HG03432 (cell line): Measurements from ENCODE around the gene BPI.
"Not testable (repeated sequence)": the region's sequence is repeated elsewhere in the genome, so short reads cannot be mapped to it uniquely, and the experiment has no call there.

Source experiments
- ATAC-seq: cut with Tn5 transposase; IDR thresholded peaks from one replicate; pipeline ENCODE4 v1.9.1; 2021; ENCODE audit warnings: mild to moderate bottlenecking, moderate library complexity; ENCODE audit not compliant: unreplicated experiment

The BPI gene

DNA sequence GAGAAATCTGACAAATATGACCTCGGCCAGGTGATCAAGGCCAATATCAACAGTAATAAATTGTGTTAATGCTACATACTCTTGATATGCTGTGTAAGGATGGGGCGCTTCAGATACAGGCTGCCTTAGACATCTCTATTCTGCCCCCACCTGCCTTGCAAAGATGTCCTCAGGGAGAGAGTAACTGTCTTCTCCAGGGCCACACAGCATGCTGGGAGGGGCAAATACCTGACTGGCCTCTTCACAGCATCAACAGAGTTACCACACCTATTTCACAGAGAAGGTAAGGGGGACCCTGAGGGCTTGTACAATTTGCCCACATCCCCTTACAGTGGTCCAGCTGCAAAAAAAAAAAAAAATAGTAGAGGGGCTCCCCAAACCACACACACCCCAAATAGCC, 26.3 kb upstream of the BPI start:
- ATAC-seq: no peak

DNA sequence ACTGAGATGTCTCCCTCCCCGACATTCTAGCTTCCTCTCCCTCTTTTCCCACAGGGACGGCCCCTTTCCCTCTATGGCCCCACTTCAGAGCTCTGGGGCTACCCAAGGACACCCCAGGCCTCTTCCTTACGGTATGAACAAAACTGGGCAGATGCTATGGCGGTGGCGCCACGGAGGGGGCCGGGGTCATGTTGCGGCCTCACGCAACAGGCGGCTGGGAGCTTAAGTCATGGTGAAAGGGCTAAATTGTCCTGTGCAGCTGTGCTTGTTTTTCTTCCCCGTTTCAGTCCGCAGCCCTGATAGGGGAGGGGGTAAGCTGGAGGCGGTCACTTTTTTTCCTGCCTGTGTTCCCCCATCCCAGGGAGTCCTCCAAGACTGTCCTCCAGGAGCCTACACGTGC, 25.8 kb upstream of the BPI start:
- no peak for ATAC-seq

DNA sequence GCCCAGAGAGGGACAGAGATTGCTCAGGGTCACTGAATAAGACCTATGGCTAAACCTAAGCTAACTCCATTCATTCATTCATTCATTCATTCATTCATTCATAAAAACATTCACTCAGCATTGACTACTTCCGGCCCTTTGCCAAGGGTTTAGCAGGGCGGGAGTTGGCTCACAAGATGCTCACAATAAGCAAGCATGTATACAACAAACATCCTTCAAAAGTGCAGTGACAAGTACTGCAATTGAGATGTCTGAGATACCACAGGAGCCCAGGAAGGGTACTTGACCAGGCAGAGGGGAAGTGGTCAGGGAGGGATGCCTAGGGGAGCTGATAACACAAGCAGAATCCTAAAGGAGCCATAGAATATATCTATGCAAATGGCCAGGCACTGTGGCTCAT, 25.2 kb upstream of the BPI start:
- no peak for ATAC-seq

DNA sequence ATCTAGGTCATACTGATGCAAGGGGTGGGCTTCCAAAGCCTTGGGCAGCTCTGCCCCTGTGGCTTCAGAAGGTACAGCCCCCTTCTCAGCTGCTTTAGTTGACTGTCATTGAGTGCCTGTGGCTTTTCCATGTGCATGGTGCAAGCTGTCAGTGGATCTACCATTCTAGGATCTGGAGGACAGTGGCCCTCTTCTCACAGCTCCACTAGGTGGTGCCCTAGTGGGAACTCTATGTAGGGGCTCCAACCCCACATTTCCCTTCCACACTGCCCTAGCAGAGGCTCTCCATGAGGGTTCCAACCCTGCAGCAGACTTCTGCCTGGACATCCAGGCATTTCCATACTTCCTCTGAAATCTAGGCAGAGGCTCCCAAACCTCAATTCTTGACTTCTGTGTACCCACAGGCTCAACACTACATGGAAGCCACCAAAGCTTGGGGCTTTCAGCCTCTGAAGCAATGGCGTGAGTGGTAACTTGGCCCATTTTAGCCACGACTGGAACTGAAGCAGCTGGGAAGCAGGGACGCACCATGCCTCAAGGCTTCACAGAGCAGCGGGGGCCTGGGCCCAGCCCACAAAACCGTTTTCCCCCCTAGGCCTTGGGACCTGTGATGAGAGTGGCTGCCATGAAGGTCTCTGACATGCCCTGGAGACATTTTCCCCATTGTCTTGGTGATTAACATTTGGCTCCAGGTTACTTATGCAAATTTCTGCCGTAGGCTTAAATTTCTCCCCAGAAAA, 22.6 kb upstream of the BPI start:
- ATAC-seq: not testable (repeated sequence)

DNA sequence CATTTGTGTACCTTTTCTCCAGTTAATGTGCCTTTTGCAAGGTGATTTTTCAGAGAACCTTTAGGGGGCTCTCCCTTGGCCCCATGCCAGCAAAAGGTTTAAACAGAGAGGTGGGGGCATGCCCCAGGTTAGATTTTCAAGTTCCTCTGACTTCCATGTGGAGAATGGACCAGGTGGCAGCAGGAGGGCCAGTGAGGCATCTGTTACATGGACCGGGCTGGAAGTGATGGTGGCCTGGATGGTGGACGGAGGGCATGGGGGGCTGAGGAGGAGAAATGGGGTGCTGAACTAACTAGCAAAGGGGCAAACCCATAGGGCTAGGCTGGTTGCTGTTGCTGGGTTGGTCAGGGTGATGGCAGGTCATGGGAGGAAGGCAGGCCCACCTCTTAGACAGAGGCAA, 20.7 kb upstream of the BPI start:
- ATAC-seq: no peak

- not testable (repeated sequence) for ATAC-seq
These were observed 19.8 kb upstream of the BPI start for GRCh38 chr20:38284066-38284650.

DNA sequence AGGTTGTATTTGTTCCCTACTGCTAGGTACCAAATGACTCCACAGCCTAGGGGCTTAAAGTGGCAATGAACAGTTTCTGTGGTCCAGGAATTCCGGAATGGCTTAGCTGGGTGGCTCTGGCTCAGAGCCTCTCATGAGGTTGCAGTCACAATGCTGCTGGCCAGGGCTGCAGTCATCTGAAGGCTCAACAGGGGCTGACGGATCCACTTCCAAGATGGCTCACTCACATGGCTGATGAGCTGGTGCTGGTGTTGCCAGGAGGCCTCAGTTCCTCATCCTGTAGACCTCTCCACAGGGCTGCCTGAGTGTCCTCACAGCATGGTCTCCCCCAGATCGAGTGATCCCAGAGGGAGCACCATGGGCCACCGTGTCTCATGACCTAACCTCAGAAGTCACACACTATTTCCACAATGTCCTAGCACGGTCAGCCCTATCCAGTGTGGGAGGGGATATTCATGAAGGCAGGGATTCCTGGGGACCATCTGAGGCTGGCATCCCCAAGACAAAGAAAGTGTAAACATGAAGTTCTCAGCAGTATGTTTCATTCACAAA, 19.0 kb upstream of the BPI start:
- ATAC-seq: no peak

DNA sequence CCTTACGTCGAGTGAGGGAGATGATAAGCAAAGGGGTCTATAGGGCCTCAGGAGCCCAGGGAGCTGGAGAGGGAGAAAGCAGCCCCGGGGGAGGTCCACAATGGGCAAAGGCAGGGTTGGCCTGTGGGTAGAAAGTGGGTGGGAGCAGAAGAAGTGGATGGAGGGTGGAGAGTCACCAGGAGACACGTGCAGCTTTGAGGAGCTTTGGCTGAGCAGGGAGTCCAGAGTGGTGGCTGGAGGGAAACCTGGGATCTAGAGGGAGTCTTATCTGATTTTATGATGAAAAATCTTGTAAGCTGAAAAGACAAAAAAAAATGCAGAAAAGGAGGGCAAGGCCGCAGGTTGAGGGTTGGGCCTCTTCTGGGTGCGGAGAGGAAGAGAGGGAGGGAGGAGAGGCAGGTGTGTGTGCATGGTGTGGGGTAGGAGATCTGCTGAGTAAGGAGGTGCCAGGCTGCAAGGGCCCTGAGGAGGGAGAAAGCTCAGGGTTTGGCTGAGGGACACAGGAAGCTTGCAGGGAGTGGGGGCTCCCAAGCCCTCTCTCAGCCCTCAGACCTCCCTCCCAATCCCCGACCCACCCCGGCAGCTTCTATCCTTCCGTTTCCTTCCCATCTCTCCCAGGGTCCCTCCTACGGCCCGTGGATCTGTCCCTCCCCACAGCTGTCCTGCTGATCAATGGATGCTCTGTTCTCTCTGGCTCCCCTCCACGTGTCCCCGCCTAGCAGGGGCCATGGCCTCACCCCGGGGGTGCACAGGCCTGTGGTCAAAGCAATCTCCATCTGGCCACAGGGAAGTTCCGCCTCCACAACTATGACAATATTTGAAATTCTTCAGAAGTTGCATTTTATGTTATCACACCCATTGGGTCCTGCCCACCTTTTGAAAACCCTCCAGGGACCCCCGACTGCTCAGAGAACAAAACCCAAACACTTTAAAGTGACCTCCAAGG, 17.1 kb upstream of the BPI start:
- ATAC-seq: no peak

- no peak for ATAC-seq
These were observed 12.8 kb upstream of the BPI start for GRCh38 chr20:38290829-38291814.

DNA sequence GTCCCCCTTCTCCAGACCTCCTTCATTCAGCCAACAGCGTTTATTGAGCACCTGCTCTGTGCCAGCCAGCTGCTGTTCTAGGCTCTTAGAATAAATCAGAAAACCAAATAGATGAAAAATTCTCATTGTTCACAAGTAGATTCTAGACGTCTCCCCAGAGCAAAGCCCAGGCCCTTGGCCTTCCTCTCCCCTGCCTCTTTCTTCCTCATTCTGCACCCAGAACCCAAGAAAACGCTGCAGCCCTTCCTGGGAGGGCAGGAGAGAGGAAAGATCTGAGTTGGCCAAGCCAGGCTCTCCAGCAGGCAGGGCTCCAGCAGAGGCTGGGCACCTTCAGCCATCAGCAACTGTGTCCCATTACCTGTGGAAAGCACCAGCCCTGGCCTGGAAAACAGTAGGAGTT, 12.0 kb upstream of the BPI start:
- no peak for ATAC-seq

GRCh38 chr20:38293491-38294065, 10.4 kb upstream of the BPI start:
- ATAC-seq: no peak

DNA sequence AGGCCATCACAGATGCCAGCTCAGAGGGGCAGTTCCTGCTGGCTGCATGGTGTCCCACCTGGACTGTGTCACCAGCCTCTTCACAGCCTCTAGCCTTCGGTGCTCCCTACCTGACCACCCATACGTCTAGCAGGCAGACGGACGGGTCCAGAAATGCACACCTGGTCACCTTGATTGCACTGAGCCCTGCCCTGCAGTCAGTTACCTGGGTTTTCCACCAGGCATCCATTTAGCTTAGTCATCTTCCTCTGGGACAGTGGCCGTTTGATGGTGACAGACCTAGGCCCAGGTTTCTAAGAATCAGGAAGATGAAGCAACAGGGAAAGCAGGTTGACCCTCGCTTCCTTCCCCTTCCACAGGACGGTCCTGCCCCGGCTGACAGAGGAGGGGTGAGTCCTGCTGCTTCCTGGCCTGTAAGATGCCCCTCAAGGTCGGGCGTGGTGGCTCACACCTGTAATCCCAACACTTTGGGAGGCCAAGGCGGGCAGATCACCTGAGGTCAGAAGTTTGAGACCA, 9.8 kb upstream of the BPI start:
- no peak for ATAC-seq

DNA sequence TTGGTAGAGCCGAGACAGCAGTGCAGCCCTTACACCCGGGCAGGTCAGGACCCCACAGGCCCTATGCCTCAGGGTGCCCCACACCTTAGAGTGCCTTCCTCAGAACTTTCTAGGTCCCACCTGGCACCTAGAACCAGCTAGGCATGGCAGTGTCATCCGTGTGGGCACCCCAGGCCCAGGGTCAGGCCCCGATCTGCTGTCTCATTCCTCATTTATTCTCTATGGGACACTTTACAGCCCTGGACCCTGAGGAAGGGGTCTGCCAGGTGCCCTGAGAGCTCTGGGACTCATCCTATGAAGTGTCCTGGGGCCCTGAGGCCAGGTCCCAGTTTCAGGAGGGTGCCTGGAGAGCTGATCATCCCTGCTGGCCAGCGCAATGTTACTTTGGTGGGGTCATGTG, 8.1 kb upstream of the BPI start:
- ATAC-seq: no peak

GRCh38 chr20:38296433-38296832, 7.5 kb upstream of the BPI start:
- no peak for ATAC-seq

GRCh38 chr20:38297916-38298674, 5.9 kb upstream of the BPI start:
- ATAC-seq: no peak

DNA sequence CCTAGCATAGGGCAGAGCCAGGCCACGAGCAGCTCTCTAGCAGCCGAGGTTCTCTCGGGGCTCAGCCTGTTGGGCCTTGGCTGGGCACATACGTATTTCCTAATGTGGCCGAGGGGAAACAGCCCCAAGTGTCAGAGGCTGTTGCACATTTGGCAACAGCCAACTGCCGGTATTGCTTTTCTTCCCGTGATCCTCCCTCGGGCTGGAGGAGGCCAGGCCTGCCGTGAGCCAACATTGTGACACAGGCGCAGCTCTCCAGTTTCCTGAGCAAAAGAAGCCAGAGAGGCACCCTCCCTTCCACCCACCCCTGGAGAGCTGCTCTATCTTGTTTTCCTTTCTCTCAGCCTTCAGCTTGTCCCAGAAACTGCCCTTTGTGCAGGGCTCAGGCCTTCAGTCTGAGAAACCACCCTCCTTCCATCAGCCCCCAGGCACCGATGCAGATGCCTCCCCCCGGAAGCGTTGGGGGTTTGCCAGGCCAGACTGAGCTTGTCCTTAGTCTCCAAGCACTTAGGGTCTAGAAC, 5.1 kb upstream of the BPI start:
- no peak for ATAC-seq

GRCh38 chr20:38299963-38300362, 4.0 kb upstream of the BPI start:
- no peak for ATAC-seq

GRCh38 chr20:38300438-38300837, 3.5 kb upstream of the BPI start:
- no peak for ATAC-seq

- ATAC-seq: no peak
These were observed 2.6 kb upstream of the BPI start for GRCh38 chr20:38301309-38301708.
